IMR-90 (cell line): Measurements from ENCODE around the gene ZNF599. TPM values are rescaled to one million over a fixed set of nuclear protein-coding genes. Genes with fewer than 3 reads are reported as not detected.

Source experiments
- ATAC-seq: fragments of 200-7000 bp; cut with Tn5 transposase; 2 replicates; pipeline ENCODE4 v1.9.1; 2020; ENCODE audit warnings: low read depth, mild to moderate bottlenecking, moderate library complexity
- BruUV-seq: library from RNA; stranded (reverse); fragments of 400-500 nt; replicated peaks from 2 replicates; lab custom pipeline; 2021; lab: Mats Ljungman, UMichigan
- CTCF ChIA-PET: fragments of 300-600 bp; formaldehyde crosslinking; extraction: SDS; loops from one replicate; lab custom pipeline; 2021; ENCODE audit warnings: antibody characterized with exemption; lab: Yijun Ruan, JAX
- POLR2A ChIA-PET: fragments of 300-600 bp; sonication (Branson Sonifier 250); formaldehyde crosslinking; loops from one replicate; lab custom pipeline; 2022; ENCODE audit warnings: antibody characterized with exemption; ENCODE audit not compliant: unreplicated experiment; lab: Charles Lee
- DNase-seq: peaks from one replicate; pipeline ENCODE4 v3.0.0; 2013
- H2AFZ ChIP-seq: replicated peaks from 2 replicates; pipeline ENCODE3; 2013; ENCODE audit warnings: low read length, mild to moderate bottlenecking; ENCODE audit not compliant: poor library complexity
- H2AK5ac ChIP-seq: 2 replicates; pipeline ENCODE4 v1.6.1; 2013; ENCODE audit warnings: low read depth, low read length, inconsistent platforms
- H2AK9ac ChIP-seq: replicated peaks from 2 replicates; pipeline ENCODE3; 2013; ENCODE audit warnings: mild to moderate bottlenecking, low read depth, low read length, moderate library complexity; ENCODE audit not compliant: poor library complexity
- H2BK120ac ChIP-seq: 2 replicates; pipeline ENCODE4 v1.6.1; 2013; ENCODE audit warnings: low read depth, low read length, inconsistent platforms
- H2BK15ac ChIP-seq: 3 replicates; pipeline ENCODE4 v1.6.1; 2013; ENCODE audit warnings: low read depth, low read length, inconsistent platforms
- H2BK20ac ChIP-seq: 2 replicates; pipeline ENCODE4 v1.6.1; 2013; ENCODE audit warnings: low read depth, mild to moderate bottlenecking, inconsistent platforms, low read length, moderate library complexity
- H2BK5ac ChIP-seq: 2 replicates; pipeline ENCODE4 v1.6.1; 2013; ENCODE audit warnings: mild to moderate bottlenecking, low read depth, low read length, inconsistent platforms; ENCODE audit not compliant: poor library complexity, severe bottlenecking
- H3K14ac ChIP-seq: replicated peaks from 2 replicates; pipeline ENCODE4 v1.6.1; 2013; ENCODE audit warnings: low read depth, low read length, inconsistent platforms
- H3K18ac ChIP-seq: 2 replicates; pipeline ENCODE4 v1.6.1; 2013; ENCODE audit warnings: low read depth, low read length, control low read depth
- H3K23ac ChIP-seq: 2 replicates; pipeline ENCODE4 v1.6.1; 2013; ENCODE audit warnings: low read depth, low read length, inconsistent platforms
- H3K27ac ChIP-seq: 2 replicates; pipeline ENCODE4 v1.5.1; 2013; ENCODE audit warnings: mild to moderate bottlenecking, control low read depth, low read length; ENCODE audit not compliant: insufficient read depth
- H3K27me3 ChIP-seq: 2 replicates; pipeline ENCODE4 v1.6.1; 2013; ENCODE audit warnings: low read length; ENCODE audit not compliant: control insufficient read depth, insufficient read depth
- H3K36me3 ChIP-seq: 2 replicates; pipeline ENCODE4 v1.6.1; 2013; ENCODE audit warnings: low read length, mixed read lengths; ENCODE audit not compliant: control insufficient read depth, insufficient read depth
- H3K4ac ChIP-seq: 2 replicates; pipeline ENCODE4 v1.6.1; 2013; ENCODE audit warnings: low read depth, low read length, inconsistent platforms
- H3K4me1 ChIP-seq: 2 replicates; pipeline ENCODE4 v1.6.1; 2013; ENCODE audit warnings: low read length, mixed read lengths; ENCODE audit not compliant: control insufficient read depth, insufficient read depth
- H3K4me2 ChIP-seq: 2 replicates; pipeline ENCODE4 v1.6.1; 2013; ENCODE audit warnings: low read depth, mild to moderate bottlenecking, control low read depth, low read length, moderate library complexity
- H3K4me3 ChIP-seq: 2 replicates; pipeline ENCODE4 v1.5.1; 2013; ENCODE audit warnings: low read depth, mild to moderate bottlenecking, control low read depth, low read length, moderate library complexity; ENCODE audit not compliant: insufficient read depth
- H3K56ac ChIP-seq: 2 replicates; pipeline ENCODE4 v1.6.1; 2013; ENCODE audit warnings: low read length, inconsistent platforms; ENCODE audit not compliant: insufficient read depth; ENCODE audit errors: extremely low read depth
- H3K79me1 ChIP-seq, 2 experiments: 2 replicates each; pipeline ENCODE4 v1.6.1; 2013; ENCODE audit warnings: low read length in 2 of 2, inconsistent platforms in 1 of 2, low read depth in 1 of 2
- H3K9ac ChIP-seq: 2 replicates; pipeline ENCODE4 v1.6.1; 2013; ENCODE audit warnings: low read depth, low read length, control low read depth
- H3K9me1 ChIP-seq: 2 replicates; pipeline ENCODE4 v1.6.1; 2013; ENCODE audit warnings: low read length, inconsistent platforms; ENCODE audit not compliant: insufficient read depth
- H3K9me3 ChIP-seq: 2 replicates; pipeline ENCODE4 v1.6.1; 2013; ENCODE audit warnings: low read length; ENCODE audit not compliant: control insufficient read depth, insufficient read depth
- H4K20me1 ChIP-seq: 2 replicates; pipeline ENCODE4 v1.6.1; 2013; ENCODE audit warnings: low read length, inconsistent platforms; ENCODE audit not compliant: insufficient read depth
- H4K5ac ChIP-seq: 2 replicates; pipeline ENCODE4 v1.6.1; 2013; ENCODE audit warnings: mild to moderate bottlenecking, low read depth, low read length, control low read depth
- H4K8ac ChIP-seq, 2 experiments: 2 replicates each; pipeline ENCODE4 v1.6.1; 2013; ENCODE audit warnings: low read depth in 2 of 2, low read length in 2 of 2, control low read depth in 1 of 2, inconsistent platforms in 1 of 2
- H4K91ac ChIP-seq: 2 replicates; pipeline ENCODE4 v1.6.1; 2013; ENCODE audit warnings: low read depth, low read length, inconsistent platforms; ENCODE audit not compliant: insufficient read depth
- BHLHE40 ChIP-seq: fragments of 150-350 bp; IDR thresholded peaks from 2 replicates; pipeline ENCODE4 v1.6.1; 2016; ENCODE audit warnings: mild to moderate bottlenecking, low read depth, low read length
- CEBPB ChIP-seq: IDR thresholded peaks from 2 replicates; pipeline ENCODE4 v1.6.1; 2012; ENCODE audit warnings: low read depth, low read length, improper control_type of control experiment
- CHD1 ChIP-seq: IDR thresholded peaks from 2 replicates; pipeline ENCODE4 v1.6.1; 2012; ENCODE audit warnings: low read depth, low read length, improper control_type of control experiment
- CTCF ChIP-seq: conservative IDR thresholded peaks from 2 replicates; pipeline ENCODE4 v1.5.1; 2012; ENCODE audit warnings: mild to moderate bottlenecking, low read depth, low read length, improper control_type of control experiment
- ELK1 ChIP-seq: fragments of 150-350 bp; IDR thresholded peaks from 2 replicates; pipeline ENCODE4 v1.6.1; 2016; ENCODE audit warnings: low read depth, mild to moderate bottlenecking, low read length, moderate library complexity, borderline replicate concordance
- FOS ChIP-seq: fragments of 150-350 bp; IDR thresholded peaks from 2 replicates; pipeline ENCODE4 v1.6.1; 2016; ENCODE audit warnings: low read depth, low read length
- MAFK ChIP-seq: IDR thresholded peaks from 2 replicates; pipeline ENCODE4 v1.6.1; 2012; ENCODE audit warnings: low read depth, low read length, improper control_type of control experiment
- MAZ ChIP-seq: IDR thresholded peaks from 2 replicates; pipeline ENCODE4 v1.6.1; 2012; ENCODE audit warnings: low read depth, mild to moderate bottlenecking, low read length, improper control_type of control experiment, moderate library complexity, borderline replicate concordance
- MXI1 ChIP-seq: IDR thresholded peaks from 2 replicates; pipeline ENCODE4 v1.6.1; 2012; ENCODE audit warnings: low read depth, mild to moderate bottlenecking, low read length, moderate library complexity, borderline replicate concordance
- NFE2L2 ChIP-seq: fragments of 150-350 bp; IDR thresholded peaks from 2 replicates; pipeline ENCODE4 v1.6.1; 2016; ENCODE audit warnings: low read depth, mild to moderate bottlenecking, low read length
- POLR2A ChIP-seq: IDR thresholded peaks from 2 replicates; pipeline ENCODE4 v1.6.1; 2012; ENCODE audit warnings: mild to moderate bottlenecking, low read depth, low read length
- RAD21 ChIP-seq: IDR thresholded peaks from 2 replicates; pipeline ENCODE4 v1.6.1; 2012; ENCODE audit warnings: low read length, improper control_type of control experiment
- RCOR1 ChIP-seq: IDR thresholded peaks from 2 replicates; pipeline ENCODE4 v1.6.1; 2012; ENCODE audit warnings: mild to moderate bottlenecking, low read length, improper control_type of control experiment; ENCODE audit not compliant: insufficient replicate concordance
- RFX5 ChIP-seq: IDR thresholded peaks from 2 replicates; pipeline ENCODE4 v1.8.0; 2012; ENCODE audit warnings: low read depth, mild to moderate bottlenecking, low read length, moderate library complexity
- SMC3 ChIP-seq: fragments of 150-350 bp; IDR thresholded peaks from 2 replicates; pipeline ENCODE4 v1.6.1; 2016; ENCODE audit warnings: low read depth, mild to moderate bottlenecking, antibody characterized with exemption, low read length, moderate library complexity
- WGBS, 2 experiments: methylation state at CpG; one replicate each; pipeline versions ENCODE4 v1.1.5 to v1.1.7; 2013; ENCODE audit warnings: missing lambda C conversion rate in 2 of 2; ENCODE audit not compliant: insufficient read length in 1 of 2; ENCODE audit errors: extremely low coverage in 2 of 2; 5-methylcytosine and 5-hydroxymethylcytosine counted together
- dilution Hi-C: fragments of 300-500 bp; cut with HindIII; formaldehyde crosslinking; loops from one replicate; pipeline ENCODE4 v1.14.3; 2018; ENCODE audit warnings: low sequenced_read_pairs; ENCODE audit not compliant: unreplicated experiment
- in situ Hi-C: fragments of 300-500 bp; cut with MboI; formaldehyde crosslinking; loops from 3 replicates; pipeline ENCODE4 v1.14.3; 2019; ENCODE audit warnings: low sequenced_read_pairs, inconsistent platforms, mixed read lengths
- intact Hi-C: fragments of 100-400 bp; cut with micrococcal nuclease; formaldehyde crosslinking; loops from 2 replicates; pipeline ENCODE4 v1.10.0; 2022
- polyA plus RNA-seq, 3 experiments: library from polyadenylated mRNA; depleted of rRNA; stranded (reverse); fragments of >200 nt; gene quantifications; 2 replicates each; pipeline ENCODE4 v1.2.3, GENCODE V29; 2012; ENCODE audit warnings: low replicate concordance in 1 of 3
- total RNA-seq: library from RNA; depleted of rRNA; stranded (reverse); fragments of >200 nt; gene quantifications from 2 replicates; pipeline ENCODE4 v1.2.3, GENCODE V29; 2012
- TF ChIP-seq, protein P1 (sequence below): fragments of 150-350 bp; IDR thresholded peaks from 2 replicates; pipeline ENCODE4 v1.6.1; 2017; ENCODE audit warnings: mild to moderate bottlenecking, antibody characterized with exemption, low read length, low read depth

Gene ZNF599
- total and polyA plus RNA-seq, 2 of the 4 experiments (the other 2 are of a cell fraction): 3.4 to 5.9 TPM

GRCh38 chr19:34774857-34775256, 1.8 kb upstream of the ZNF599 start:
- Histone ChIP-seq H4K91ac (no peak overlapping the region), H2AFZ (no peak overlapping the region), H3K79me1 (peaks cover 14 to 19% of the 10 kb centered on the region in 2 experiments), H3K4me2 (no peak overlapping the region), H3K9me1 (no peaks in the 10 kb centered on the region; the same call in 1 of the 2 replicates), H3K4me1 (no peaks in the 10 kb centered on the region; the same call in 1 of the 2 replicates), H2AK5ac (no peak overlapping the region), H3K18ac (no peak overlapping the region), H2BK20ac (no peak overlapping the region), H3K14ac (no peak overlapping the region), H3K36me3 (peaks cover 5% of the 10 kb centered on the region), H3K27ac (no peak overlapping the region), H2BK15ac (no peak overlapping the region), H3K4me3 (no peak overlapping the region), H3K56ac (no peak overlapping the region), H2AK9ac (no peak overlapping the region), H3K9me3 (no peaks in the 10 kb centered on the region; the same call in 1 of the 2 replicates), H2BK5ac (no peak overlapping the region), H2BK120ac (no peak overlapping the region), H3K27me3 (no peaks in the 10 kb centered on the region), H4K8ac (no peak overlapping the region), H3K9ac (no peak overlapping the region), H4K20me1 (no peaks in the 10 kb centered on the region), H3K4ac (no peak overlapping the region), H4K5ac (no peak overlapping the region), H3K23ac (no peak overlapping the region)
- DNase-seq (no peak), ATAC-seq (no peak)
- intact Hi-C loops: loop anchor here (5.0 kb wide), 1 partner anchor 152 kb away; the partner anchor contains the start of gene ZNF30
- no TSS peak for BruUV-seq
- POLR2A ChIA-PET: no interaction called here
- WGBS, 2 experiments: no CpG with 5 or more reads among the region's 2 CpGs
- in situ Hi-C loops: no loop called here
- TF ChIP-seq ELK1 (no peak), MAZ (no peak), CEBPB (no peak), CHD1 (no peak), RAD21 (no peak), CTCF (no peak), RCOR1 (no peak), BHLHE40 (no peak), RFX5 (no peak), FOS (no peak), SMC3 (no peak), POLR2A (no peak), MAFK (no peak), MXI1 (no peak), NFE2L2 (no peak)
- TF ChIP-seq, protein P1, sequence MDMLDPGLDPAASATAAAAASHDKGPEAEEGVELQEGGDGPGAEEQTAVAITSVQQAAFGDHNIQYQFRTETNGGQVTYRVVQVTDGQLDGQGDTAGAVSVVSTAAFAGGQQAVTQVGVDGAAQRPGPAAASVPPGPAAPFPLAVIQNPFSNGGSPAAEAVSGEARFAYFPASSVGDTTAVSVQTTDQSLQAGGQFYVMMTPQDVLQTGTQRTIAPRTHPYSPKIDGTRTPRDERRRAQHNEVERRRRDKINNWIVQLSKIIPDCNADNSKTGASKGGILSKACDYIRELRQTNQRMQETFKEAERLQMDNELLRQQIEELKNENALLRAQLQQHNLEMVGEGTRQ: no peak
- dilution Hi-C loops: no loop called here
- CTCF ChIA-PET: no interaction called here
